Lower leg skin (tissue), 3 donors: ENCODE measurements around the gene KRT79.

Source experiments
- POLR2A ChIP-seq, 2 donors: fragments of 450-650 bp; IDR thresholded peaks; one replicate each; pipeline ENCODE4 v1.6.1; 2016 to 2017; ENCODE audit warnings: antibody characterized with exemption in 2 of 2, mild to moderate bottlenecking in 1 of 2, moderate library complexity in 1 of 2
- TF ChIP-seq, protein P1 (sequence below), 3 donors: fragments of 450-650 bp; IDR thresholded peaks; one replicate each; pipeline ENCODE4 v1.5.1; 2016; ENCODE audit warnings: antibody characterized with exemption in 3 of 3, mild to moderate bottlenecking in 3 of 3, moderate library complexity in 2 of 3

DNA sequence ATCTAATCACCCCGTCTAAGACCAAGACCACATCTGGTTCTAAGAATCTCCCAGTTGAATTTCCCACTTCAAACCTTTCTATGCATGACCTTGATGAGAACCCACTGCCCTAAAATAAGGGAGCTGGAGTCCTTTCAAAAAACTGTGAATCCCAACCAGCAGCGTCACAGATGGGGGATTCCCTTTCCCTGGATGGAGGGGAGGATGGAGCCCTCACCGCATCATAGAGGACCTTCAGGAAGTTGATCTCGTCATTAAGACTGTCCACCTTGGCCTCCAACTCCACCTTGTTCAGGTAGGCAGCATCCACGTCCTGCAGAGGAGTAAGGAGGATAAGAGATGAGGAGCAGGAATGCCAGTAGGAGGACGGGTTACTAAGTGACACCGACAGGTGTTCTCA, 24.9 kb downstream of the KRT79 start:
- TF ChIP-seq, protein P1, sequence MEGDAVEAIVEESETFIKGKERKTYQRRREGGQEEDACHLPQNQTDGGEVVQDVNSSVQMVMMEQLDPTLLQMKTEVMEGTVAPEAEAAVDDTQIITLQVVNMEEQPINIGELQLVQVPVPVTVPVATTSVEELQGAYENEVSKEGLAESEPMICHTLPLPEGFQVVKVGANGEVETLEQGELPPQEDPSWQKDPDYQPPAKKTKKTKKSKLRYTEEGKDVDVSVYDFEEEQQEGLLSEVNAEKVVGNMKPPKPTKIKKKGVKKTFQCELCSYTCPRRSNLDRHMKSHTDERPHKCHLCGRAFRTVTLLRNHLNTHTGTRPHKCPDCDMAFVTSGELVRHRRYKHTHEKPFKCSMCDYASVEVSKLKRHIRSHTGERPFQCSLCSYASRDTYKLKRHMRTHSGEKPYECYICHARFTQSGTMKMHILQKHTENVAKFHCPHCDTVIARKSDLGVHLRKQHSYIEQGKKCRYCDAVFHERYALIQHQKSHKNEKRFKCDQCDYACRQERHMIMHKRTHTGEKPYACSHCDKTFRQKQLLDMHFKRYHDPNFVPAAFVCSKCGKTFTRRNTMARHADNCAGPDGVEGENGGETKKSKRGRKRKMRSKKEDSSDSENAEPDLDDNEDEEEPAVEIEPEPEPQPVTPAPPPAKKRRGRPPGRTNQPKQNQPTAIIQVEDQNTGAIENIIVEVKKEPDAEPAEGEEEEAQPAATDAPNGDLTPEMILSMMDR (IDR thresholded peaks at IDR 0.05) = no peak
- TF ChIP-seq POLR2A (IDR thresholded peaks at IDR 0.05) = no peak
